Measurements from ENCODE around the gene LSAMP.

The LSAMP gene

DNA sequence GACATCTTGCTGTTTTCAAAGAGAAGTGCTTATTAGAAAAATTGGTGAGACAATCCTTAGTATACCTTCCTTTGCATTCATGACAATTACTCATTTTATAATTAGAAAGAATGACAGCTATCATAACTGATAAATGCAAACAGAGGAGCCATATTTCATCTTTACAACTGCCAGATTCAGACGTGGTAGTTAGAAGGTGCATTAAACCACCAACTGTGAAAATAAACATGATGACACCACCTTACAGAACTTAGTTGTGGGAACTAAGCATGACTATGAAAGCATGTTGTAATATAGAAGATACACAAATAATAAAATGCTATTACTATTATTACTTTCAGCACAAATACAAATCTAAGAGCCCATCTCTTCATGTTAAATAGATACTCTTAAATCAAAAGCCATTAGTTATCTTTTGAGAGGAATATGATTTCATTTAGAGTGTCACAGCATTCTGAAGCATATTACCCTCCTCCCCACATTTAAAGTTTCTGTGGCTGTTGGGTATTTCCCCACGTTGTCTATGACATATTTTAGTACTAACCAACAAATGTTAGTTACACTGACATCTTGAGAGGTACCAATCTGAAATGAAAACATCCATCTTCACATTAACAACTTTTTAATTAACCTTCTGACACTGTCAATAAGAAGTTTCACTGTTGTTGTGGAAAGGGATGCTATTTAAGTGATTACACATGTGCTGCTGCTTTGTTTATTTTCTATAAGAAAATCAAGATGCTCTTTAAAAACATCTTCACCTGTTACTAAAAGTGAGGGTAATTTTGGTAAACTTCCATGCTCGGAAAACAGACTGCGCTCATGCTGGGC lies 163.8 kb downstream of the LSAMP start:
- Histone ChIP-seq H3K4me3 (ENCODE audit: low read depth, low read length) (no peak overlapping the region), H3K36me3 (ENCODE audit: control insufficient read depth, insufficient read depth, low read length) (no peaks in the 10 kb centered on the region), H3K4me1 (ENCODE audit: control insufficient read depth, insufficient read depth, low read length) (peaks cover 15% of the 10 kb centered on the region), H3K27me3 (ENCODE audit: control insufficient read depth, insufficient read depth, low read length) (no peaks in the 10 kb centered on the region), H3K9me3 (ENCODE audit: control insufficient read depth, insufficient read depth, low read length) (no peaks in the 10 kb centered on the region), H3K9ac (ENCODE audit: low read depth, low read length) (no peak overlapping the region)

DNA sequence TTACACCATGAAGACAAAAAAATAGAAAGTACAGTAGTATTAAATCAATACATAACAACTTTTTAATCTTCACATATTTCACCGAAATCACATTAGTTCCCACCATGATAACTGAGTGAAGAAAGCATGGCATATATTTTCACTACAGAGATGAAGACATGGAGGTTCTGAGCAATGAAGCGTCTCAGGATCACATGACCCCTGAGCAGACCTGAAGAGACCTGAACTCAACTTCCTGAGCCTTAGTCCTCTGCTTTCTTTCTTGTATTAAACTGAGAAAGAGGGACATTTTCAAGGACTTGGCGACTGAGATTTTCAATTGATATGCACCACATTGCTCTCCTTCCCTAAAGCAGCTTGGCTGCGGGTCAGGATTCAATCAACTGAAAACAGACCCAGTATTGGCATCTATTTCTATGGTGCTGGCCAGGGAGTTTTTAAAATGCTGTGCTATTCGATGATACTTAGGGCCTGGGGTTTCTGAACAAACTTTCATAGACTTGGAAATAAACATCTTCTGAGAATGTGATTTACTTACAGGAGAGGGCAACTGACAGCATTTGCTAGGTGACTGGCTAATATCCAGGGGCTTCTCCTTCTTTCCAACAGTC lies 165.1 kb downstream of the LSAMP start:
- H3K4me3 ChIP-seq (ENCODE audit: low read depth, low read length): no peak overlapping the region
- H3K27me3 ChIP-seq (ENCODE audit: control insufficient read depth, insufficient read depth, low read length): no peaks in the 10 kb centered on the region
- no peaks in the 10 kb centered on the region for H3K36me3 ChIP-seq (ENCODE audit: control insufficient read depth, insufficient read depth, low read length)
- H3K4me1 ChIP-seq (ENCODE audit: control insufficient read depth, insufficient read depth, low read length): peaks cover 9% of the 10 kb centered on the region
- H3K9me3 ChIP-seq (ENCODE audit: control insufficient read depth, insufficient read depth, low read length): no peaks in the 10 kb centered on the region
- no peak overlapping the region for H3K9ac ChIP-seq (ENCODE audit: low read depth, low read length)

DNA sequence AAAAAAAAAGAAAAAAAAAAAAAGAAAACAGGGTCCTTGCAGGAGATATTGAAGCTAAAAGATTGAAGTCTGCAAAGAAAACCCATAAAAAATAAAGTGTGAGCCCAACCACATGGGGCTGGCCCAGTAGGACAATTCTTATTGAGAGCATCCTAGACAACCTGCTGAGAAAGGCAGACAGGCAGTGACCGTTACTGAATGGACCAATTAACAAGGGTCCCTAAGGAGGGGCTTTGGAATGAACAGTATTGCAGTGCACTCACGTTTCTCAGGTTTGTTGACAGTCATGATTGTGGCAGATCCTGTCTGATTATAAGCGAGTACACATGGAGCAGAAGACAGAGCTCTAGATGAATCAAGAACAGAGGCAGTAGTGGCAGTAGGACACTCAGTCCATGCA lies 168.6 kb downstream of the LSAMP start:
- Histone ChIP-seq H3K9me3 (ENCODE audit: control insufficient read depth, insufficient read depth, low read length) (no peaks in the 10 kb centered on the region), H3K27me3 (ENCODE audit: control insufficient read depth, insufficient read depth, low read length) (no peaks in the 10 kb centered on the region), H3K4me1 (ENCODE audit: control insufficient read depth, insufficient read depth, low read length) (peaks cover 7% of the 10 kb centered on the region), H3K36me3 (ENCODE audit: control insufficient read depth, insufficient read depth, low read length) (no peaks in the 10 kb centered on the region), H3K4me3 (ENCODE audit: low read depth, low read length) (no peak overlapping the region), H3K9ac (ENCODE audit: low read depth, low read length) (no peak overlapping the region)

DNA sequence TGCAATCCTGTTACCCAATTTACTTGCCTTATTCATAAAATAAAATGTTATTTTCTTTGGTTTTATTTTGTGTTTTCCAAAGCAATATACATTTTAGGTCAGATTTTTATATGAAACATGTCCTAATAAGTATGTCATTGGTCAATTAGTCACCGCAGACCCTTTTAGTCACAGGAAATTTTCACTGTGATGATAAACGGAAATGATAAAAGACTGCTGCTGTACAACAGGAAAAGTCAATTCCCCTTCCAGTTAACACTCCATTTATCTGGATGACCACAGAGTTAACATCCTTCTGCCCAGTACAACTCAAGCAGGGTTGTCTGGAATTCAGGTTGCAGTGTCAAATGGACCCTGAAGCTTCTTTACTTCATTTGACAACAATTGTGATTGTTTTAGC lies 175.2 kb downstream of the LSAMP start:
- Histone ChIP-seq H3K4me1 (ENCODE audit: control insufficient read depth, insufficient read depth, low read length) (no peaks in the 10 kb centered on the region), H3K9me3 (ENCODE audit: control insufficient read depth, insufficient read depth, low read length) (no peaks in the 10 kb centered on the region), H3K36me3 (ENCODE audit: control insufficient read depth, insufficient read depth, low read length) (no peaks in the 10 kb centered on the region), H3K4me3 (ENCODE audit: low read depth, low read length) (no peak overlapping the region), H3K9ac (ENCODE audit: low read depth, low read length) (no peak overlapping the region), H3K27me3 (ENCODE audit: control insufficient read depth, insufficient read depth, low read length) (no peaks in the 10 kb centered on the region)

DNA sequence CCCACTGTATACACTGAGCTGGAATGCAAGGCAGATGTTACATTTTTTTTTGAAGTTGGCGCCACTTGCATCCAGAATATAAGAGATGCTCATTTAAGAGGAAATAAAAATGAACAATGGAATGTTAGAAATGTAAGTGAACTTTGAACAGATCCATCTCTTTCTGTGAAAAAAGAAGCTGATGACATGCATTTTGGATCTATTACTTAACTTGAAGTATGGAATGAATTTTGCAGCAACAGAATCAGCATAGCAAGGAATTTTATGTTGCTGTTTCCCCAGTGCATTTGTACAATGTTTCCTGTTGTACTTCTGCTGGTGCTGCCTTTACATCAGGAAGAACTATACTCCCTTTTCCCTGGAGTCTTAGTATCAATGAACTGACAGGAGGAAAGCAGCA lies 178.2 kb downstream of the LSAMP start:
- H3K9me3 ChIP-seq (ENCODE audit: control insufficient read depth, insufficient read depth, low read length): no peaks in the 10 kb centered on the region
- H3K4me3 ChIP-seq (ENCODE audit: low read depth, low read length): no peak overlapping the region
- no peak overlapping the region for H3K9ac ChIP-seq (ENCODE audit: low read depth, low read length)
- H3K27me3 ChIP-seq (ENCODE audit: control insufficient read depth, insufficient read depth, low read length): peaks cover 7% of the 10 kb centered on the region
- peaks cover under 1% of the 10 kb centered on the region for H3K4me1 ChIP-seq (ENCODE audit: control insufficient read depth, insufficient read depth, low read length)
- H3K36me3 ChIP-seq (ENCODE audit: control insufficient read depth, insufficient read depth, low read length): no peaks in the 10 kb centered on the region

GRCh38 chr3:116265976-116266584 lies 179.2 kb downstream of the LSAMP start:
- peaks cover 17% of the 10 kb centered on the region for H3K27me3 ChIP-seq (ENCODE audit: control insufficient read depth, insufficient read depth, low read length)

GRCh38 chr3:116265320-116265695 lies 180.0 kb downstream of the LSAMP start:
- peaks cover 9% of the 10 kb centered on the region for H3K4me1 ChIP-seq (ENCODE audit: control insufficient read depth, insufficient read depth, low read length)
- H3K36me3 ChIP-seq (ENCODE audit: control insufficient read depth, insufficient read depth, low read length): no peaks in the 10 kb centered on the region
- no peaks in the 10 kb centered on the region for H3K9me3 ChIP-seq (ENCODE audit: control insufficient read depth, insufficient read depth, low read length)
- H3K4me3 ChIP-seq (ENCODE audit: low read depth, low read length): no peak overlapping the region
- no peak overlapping the region for H3K9ac ChIP-seq (ENCODE audit: low read depth, low read length)
- H3K27me3 ChIP-seq (ENCODE audit: control insufficient read depth, insufficient read depth, low read length): peaks cover 23% of the 10 kb centered on the region

More at GRCh38 chr3:116265976-116266584, 179.2 kb downstream of the LSAMP start:
- no peaks in the 10 kb centered on the region for H3K36me3 ChIP-seq (ENCODE audit: control insufficient read depth, insufficient read depth, low read length)
- H3K4me3 ChIP-seq (ENCODE audit: low read depth, low read length): no peak overlapping the region
- no peak overlapping the region for H3K9ac ChIP-seq (ENCODE audit: low read depth, low read length)
- peaks cover 6% of the 10 kb centered on the region for H3K4me1 ChIP-seq (ENCODE audit: control insufficient read depth, insufficient read depth, low read length)
- H3K9me3 ChIP-seq (ENCODE audit: control insufficient read depth, insufficient read depth, low read length): no peaks in the 10 kb centered on the region

DNA sequence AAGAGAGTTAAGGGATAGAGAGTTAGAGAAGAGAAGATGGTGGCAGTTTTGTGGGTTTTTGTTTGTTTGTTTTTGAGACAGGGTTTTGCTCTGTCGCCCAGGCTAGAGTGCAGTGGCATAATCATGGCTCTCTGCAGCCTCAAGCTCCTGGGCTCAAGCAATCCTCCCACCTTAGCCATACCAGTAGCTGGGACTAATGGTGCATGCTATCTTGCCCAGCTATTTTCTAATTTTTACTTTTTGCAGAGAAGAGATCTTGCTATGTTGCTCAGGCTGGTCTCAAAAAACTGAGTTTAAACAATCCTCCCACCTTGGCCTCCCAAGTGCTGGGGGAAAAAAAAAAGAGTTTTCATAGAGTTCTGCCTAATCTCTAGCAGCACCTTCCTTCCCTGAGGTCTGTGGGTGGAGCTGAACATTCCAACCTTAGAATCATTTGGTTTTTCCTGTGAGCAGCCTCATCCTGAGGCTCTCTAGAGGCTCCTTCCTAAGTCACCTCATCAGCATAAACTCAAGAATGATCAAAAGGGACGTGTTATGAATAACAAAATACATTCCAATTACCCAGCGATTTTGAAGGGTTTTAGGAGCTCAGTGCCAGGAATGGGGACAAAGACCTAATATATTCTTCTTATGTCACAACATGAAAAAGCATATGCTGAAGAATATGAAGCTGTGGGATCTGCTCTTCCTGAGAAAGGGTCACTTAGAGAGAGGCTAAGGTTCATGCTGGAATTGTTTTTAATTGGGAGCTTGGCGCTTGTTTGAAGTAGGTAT lies 180.6 kb downstream of the LSAMP start:
- Histone ChIP-seq H3K36me3 (ENCODE audit: control insufficient read depth, insufficient read depth, low read length) (no peaks in the 10 kb centered on the region), H3K9me3 (ENCODE audit: control insufficient read depth, insufficient read depth, low read length) (no peaks in the 10 kb centered on the region), H3K27me3 (ENCODE audit: control insufficient read depth, insufficient read depth, low read length) (peaks cover 23% of the 10 kb centered on the region), H3K4me1 (ENCODE audit: control insufficient read depth, insufficient read depth, low read length) (peaks cover 9% of the 10 kb centered on the region), H3K9ac (ENCODE audit: low read depth, low read length) (no peak overlapping the region), H3K4me3 (ENCODE audit: low read depth, low read length) (no peak overlapping the region)

GRCh38 chr3:116263842-116264545 lies 181.3 kb downstream of the LSAMP start:
- H3K9me3 ChIP-seq (ENCODE audit: control insufficient read depth, insufficient read depth, low read length): no peaks in the 10 kb centered on the region
- H3K4me3 ChIP-seq (ENCODE audit: low read depth, low read length): no peak overlapping the region
- H3K36me3 ChIP-seq (ENCODE audit: control insufficient read depth, insufficient read depth, low read length): no peaks in the 10 kb centered on the region
- H3K4me1 ChIP-seq (ENCODE audit: control insufficient read depth, insufficient read depth, low read length): peaks cover 15% of the 10 kb centered on the region
- no peak overlapping the region for H3K9ac ChIP-seq (ENCODE audit: low read depth, low read length)
- peaks cover 28% of the 10 kb centered on the region for H3K27me3 ChIP-seq (ENCODE audit: control insufficient read depth, insufficient read depth, low read length)

DNA sequence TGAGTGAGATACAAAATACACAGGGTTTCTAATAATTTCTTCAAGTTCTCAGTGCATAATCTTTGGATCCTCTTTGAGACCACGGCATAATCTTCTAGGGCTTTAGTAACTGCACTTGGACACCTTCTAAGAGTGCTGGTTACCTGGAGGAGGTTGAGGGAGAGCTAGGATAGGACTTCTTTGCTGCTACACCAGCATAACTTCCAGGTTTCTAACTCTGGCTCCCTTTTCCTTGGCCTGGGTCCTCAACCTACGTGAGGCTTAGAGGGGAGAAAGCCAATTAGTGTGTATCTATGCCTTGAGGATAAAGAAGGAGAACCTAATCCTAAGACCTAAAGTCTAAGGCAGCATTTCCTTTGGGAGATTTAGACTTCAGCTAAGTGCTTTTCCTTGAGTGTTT lies 184.8 kb downstream of the LSAMP start:
- no peaks in the 10 kb centered on the region for H3K36me3 ChIP-seq (ENCODE audit: control insufficient read depth, insufficient read depth, low read length)
- no peak overlapping the region for H3K4me3 ChIP-seq (ENCODE audit: low read depth, low read length)
- H3K4me1 ChIP-seq (ENCODE audit: control insufficient read depth, insufficient read depth, low read length): peaks cover 35% of the 10 kb centered on the region
- no peak overlapping the region for H3K9ac ChIP-seq (ENCODE audit: low read depth, low read length)
- no peaks in the 10 kb centered on the region for H3K9me3 ChIP-seq (ENCODE audit: control insufficient read depth, insufficient read depth, low read length)
- peaks cover 34% of the 10 kb centered on the region for H3K27me3 ChIP-seq (ENCODE audit: control insufficient read depth, insufficient read depth, low read length)

DNA sequence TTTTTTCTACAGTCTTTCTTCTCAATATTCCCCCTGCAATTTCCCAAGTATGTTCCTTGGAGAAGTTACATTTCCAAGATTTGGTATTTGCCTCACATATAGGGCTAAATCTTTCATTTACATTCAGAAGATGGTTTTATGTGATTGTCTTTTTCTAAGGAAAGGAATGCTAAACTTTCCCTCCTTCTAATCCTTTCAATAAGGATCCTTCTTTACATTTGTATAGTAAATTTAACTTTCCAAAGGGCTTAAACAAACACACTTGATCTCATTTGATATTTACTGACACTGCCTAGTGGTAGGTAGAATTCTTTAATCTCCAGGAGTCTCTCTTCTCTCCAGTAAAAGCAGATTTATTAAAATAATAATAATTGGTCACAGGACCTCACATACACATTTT lies 185.3 kb downstream of the LSAMP start:
- no peaks in the 10 kb centered on the region for H3K9me3 ChIP-seq (ENCODE audit: control insufficient read depth, insufficient read depth, low read length)
- peaks cover 36% of the 10 kb centered on the region for H3K4me1 ChIP-seq (ENCODE audit: control insufficient read depth, insufficient read depth, low read length)
- peaks cover 34% of the 10 kb centered on the region for H3K27me3 ChIP-seq (ENCODE audit: control insufficient read depth, insufficient read depth, low read length)
- H3K9ac ChIP-seq (ENCODE audit: low read depth, low read length): no peak overlapping the region
- no peaks in the 10 kb centered on the region for H3K36me3 ChIP-seq (ENCODE audit: control insufficient read depth, insufficient read depth, low read length)
- H3K4me3 ChIP-seq (ENCODE audit: low read depth, low read length): no peak overlapping the region
